Endodermal cell (in vitro differentiated cells): ENCODE data around the gene HTR3A. TPM values are rescaled to one million over a fixed set of nuclear protein-coding genes. Genes with fewer than 3 reads are reported as not detected.
"Not testable (repeated sequence)": the region's sequence is repeated elsewhere in the genome, so short reads cannot be mapped to it uniquely, and the experiment has no call there.

Experiments used
- DNase-seq: peaks from one replicate; pipeline ENCODE4 v3.0.0-alpha.2; 2017
- H3K27ac ChIP-seq: 2 replicates; pipeline ENCODE4 v1.5.1; 2013; ENCODE audit warnings: mild to moderate bottlenecking, low read depth, low read length, moderate library complexity
- H3K27me3 ChIP-seq: 2 replicates; pipeline ENCODE4 v1.6.1; 2013; ENCODE audit warnings: mild to moderate bottlenecking, low read length, moderate library complexity; ENCODE audit not compliant: insufficient read depth, control insufficient read depth, poor library complexity, severe bottlenecking
- H3K36me3 ChIP-seq: 2 replicates; pipeline ENCODE4 v1.7.0; 2013; ENCODE audit warnings: mild to moderate bottlenecking, low read length, moderate library complexity; ENCODE audit not compliant: control insufficient read depth, insufficient read depth
- H3K4me1 ChIP-seq: one replicate; pipeline ENCODE4 v1.7.0; 2013; ENCODE audit warnings: low read length; ENCODE audit not compliant: control insufficient read depth, insufficient read depth
- H3K4me3 ChIP-seq: 2 replicates; pipeline ENCODE4 v1.5.1; 2013; ENCODE audit warnings: mild to moderate bottlenecking, low read length, moderate library complexity
- H3K9ac ChIP-seq: 2 replicates; pipeline ENCODE4 v1.6.1; 2013; ENCODE audit warnings: mild to moderate bottlenecking, low read length, moderate library complexity; ENCODE audit not compliant: poor library complexity, severe bottlenecking; ENCODE audit errors: extremely low read depth
- H3K9me3 ChIP-seq: 2 replicates; pipeline ENCODE4 v1.6.1; 2013; ENCODE audit warnings: mild to moderate bottlenecking, low read length, moderate library complexity; ENCODE audit not compliant: control insufficient read depth
- H3K27ac Mint-ChIP-seq: 2 replicates; pipeline ENCODE4 v1.8.0; 2020; ENCODE audit warnings: mixed read lengths
- H3K27me3 Mint-ChIP-seq: 2 replicates; pipeline ENCODE4 v1.8.0; 2021; ENCODE audit warnings: mild to moderate bottlenecking, mixed read lengths; ENCODE audit not compliant: insufficient read depth
- H3K36me3 Mint-ChIP-seq: 2 replicates; pipeline ENCODE4 v1.8.0; 2020; ENCODE audit warnings: low read depth, mixed read lengths
- H3K4me1 Mint-ChIP-seq: 2 replicates; pipeline ENCODE4 v1.8.0; 2020; ENCODE audit warnings: mixed read lengths
- H3K4me3 Mint-ChIP-seq: 2 replicates; pipeline ENCODE4 v1.8.0; 2020; ENCODE audit warnings: mild to moderate bottlenecking, moderate library complexity, mixed read lengths
- H3K9me3 Mint-ChIP-seq: 2 replicates; pipeline ENCODE4 v1.8.0; 2020; ENCODE audit warnings: mild to moderate bottlenecking, mixed read lengths
- WGBS, 2 experiments: methylation state at CpG; one replicate each; pipeline versions ENCODE4 v1.1.5 to v1.1.7; 2013; ENCODE audit warnings: missing lambda C conversion rate in 2 of 2, mixed read lengths in 1 of 2; ENCODE audit not compliant: insufficient coverage in 1 of 2, insufficient read length in 1 of 2; 5-methylcytosine and 5-hydroxymethylcytosine counted together
- total RNA-seq, 2 donors: library from RNA; stranded (reverse); fragmentation: NEBNext Ultra II Directional in 1 of 2; extraction: Animal tissue kit (Norgen Biotek cat#: 25700) in 1 of 2; gene quantifications; 2 replicates in 1 of 2; 3 replicates in 1 of 2; pipeline ENCODE4 v1.2.1, GENCODE V29; 2021
- TF ChIP-seq, protein P1 (sequence below): fragments of 200-600 bp; sonication (generic); conservative IDR thresholded peaks from 2 replicates; pipeline ENCODE4 v1.5.0; 2021; ENCODE audit warnings: antibody characterized with exemption, mild to moderate bottlenecking

The HTR3A gene
- total RNA-seq, 2 donors from 2014 or later = 0.55 TPM; not detected in 1

- DNase-seq = no peak
- Histone ChIP-seq H3K27ac (no peak overlapping the region), H3K9me3 (no peaks in the 10 kb centered on the region), H3K9ac (no peak overlapping the region), H3K4me1 (no peaks in the 10 kb centered on the region), H3K36me3 (no peaks in the 10 kb centered on the region), H3K4me3 (no peak overlapping the region), H3K27me3 (no peaks in the 10 kb centered on the region)
- Mint-ChIP-seq H3K9me3 (no peaks in the 10 kb centered on the region), H3K27ac (no peak overlapping the region), H3K36me3 (no peaks in the 10 kb centered on the region), H3K4me1 (no peaks in the 10 kb centered on the region), H3K4me3 (no peak overlapping the region), H3K27me3 (no peaks in the 10 kb centered on the region)
- TF ChIP-seq, protein P1, sequence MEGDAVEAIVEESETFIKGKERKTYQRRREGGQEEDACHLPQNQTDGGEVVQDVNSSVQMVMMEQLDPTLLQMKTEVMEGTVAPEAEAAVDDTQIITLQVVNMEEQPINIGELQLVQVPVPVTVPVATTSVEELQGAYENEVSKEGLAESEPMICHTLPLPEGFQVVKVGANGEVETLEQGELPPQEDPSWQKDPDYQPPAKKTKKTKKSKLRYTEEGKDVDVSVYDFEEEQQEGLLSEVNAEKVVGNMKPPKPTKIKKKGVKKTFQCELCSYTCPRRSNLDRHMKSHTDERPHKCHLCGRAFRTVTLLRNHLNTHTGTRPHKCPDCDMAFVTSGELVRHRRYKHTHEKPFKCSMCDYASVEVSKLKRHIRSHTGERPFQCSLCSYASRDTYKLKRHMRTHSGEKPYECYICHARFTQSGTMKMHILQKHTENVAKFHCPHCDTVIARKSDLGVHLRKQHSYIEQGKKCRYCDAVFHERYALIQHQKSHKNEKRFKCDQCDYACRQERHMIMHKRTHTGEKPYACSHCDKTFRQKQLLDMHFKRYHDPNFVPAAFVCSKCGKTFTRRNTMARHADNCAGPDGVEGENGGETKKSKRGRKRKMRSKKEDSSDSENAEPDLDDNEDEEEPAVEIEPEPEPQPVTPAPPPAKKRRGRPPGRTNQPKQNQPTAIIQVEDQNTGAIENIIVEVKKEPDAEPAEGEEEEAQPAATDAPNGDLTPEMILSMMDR = no peak
- WGBS, 2 experiments = 60 to 69% methylated on average over 6 to 7 of the region's 7 CpGs
Measured at GRCh38 chr11:113932788-113933187, 42.1 kb upstream of the HTR3A start.

DNA sequence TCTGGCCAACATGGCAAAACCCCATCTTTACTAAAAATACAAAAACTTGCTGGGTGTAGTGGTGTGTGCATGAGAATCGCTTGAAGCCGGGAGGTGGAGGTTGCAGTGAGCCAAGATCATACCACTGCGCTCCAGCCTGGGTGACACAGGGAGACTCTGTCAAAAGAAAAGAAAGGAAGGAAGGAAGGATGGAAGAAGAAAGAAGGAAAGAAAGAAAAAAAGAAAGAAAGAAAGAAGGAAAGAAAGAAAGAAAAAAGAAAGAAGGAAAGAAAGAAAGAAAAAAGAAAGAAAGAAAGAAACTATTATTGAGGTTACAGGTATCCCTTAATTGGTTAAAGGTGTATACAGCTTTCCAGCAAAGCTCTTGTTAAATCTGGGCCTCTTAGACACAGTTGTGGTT, 40.7 kb upstream of the HTR3A start:
- H3K9me3 ChIP-seq, H3K4me1 Mint-ChIP-seq, H3K36me3 Mint-ChIP-seq, H3K36me3 ChIP-seq, H3K27me3 ChIP-seq, H3K9ac ChIP-seq, H3K4me3 ChIP-seq, H3K27me3 Mint-ChIP-seq, H3K4me1 ChIP-seq, H3K9me3 Mint-ChIP-seq, H3K27ac Mint-ChIP-seq, DNase-seq, H3K27ac ChIP-seq, H3K4me3 Mint-ChIP-seq: not testable (repeated sequence)
- 84 to 96% methylated on average over 2 to 3 of the region's 3 CpGs for WGBS, 2 experiments

- Histone ChIP-seq H3K36me3 (no peaks in the 10 kb centered on the region), H3K27ac (no peak overlapping the region), H3K4me3 (no peak overlapping the region), H3K27me3 (no peaks in the 10 kb centered on the region), H3K4me1 (no peaks in the 10 kb centered on the region), H3K9ac (no peak overlapping the region), H3K9me3 (no peaks in the 10 kb centered on the region)
- Mint-ChIP-seq H3K4me3 (no peak overlapping the region), H3K9me3 (no peaks in the 10 kb centered on the region), H3K36me3 (no peaks in the 10 kb centered on the region), H3K27ac (no peak overlapping the region), H3K27me3 (no peaks in the 10 kb centered on the region), H3K4me1 (no peaks in the 10 kb centered on the region)
- no peak for DNase-seq
- TF ChIP-seq, protein P1 = no peak
- WGBS, 2 experiments = 87% methylated on average over 3 of the region's 4 CpGs; no CpG with 5 or more reads in 1 of the 2 experiments
Measured at GRCh38 chr11:113934761-113935160, 40.1 kb upstream of the HTR3A start.

- H3K36me3 Mint-ChIP-seq = no peaks in the 10 kb centered on the region
- no peak overlapping the region for H3K4me3 Mint-ChIP-seq
- no peaks in the 10 kb centered on the region for H3K9me3 Mint-ChIP-seq
- no peaks in the 10 kb centered on the region for H3K4me1 ChIP-seq
- H3K36me3 ChIP-seq = no peaks in the 10 kb centered on the region
- H3K27ac Mint-ChIP-seq = no peak overlapping the region
- no peaks in the 10 kb centered on the region for H3K27me3 Mint-ChIP-seq
- no peak overlapping the region for H3K4me3 ChIP-seq
- H3K27ac ChIP-seq = no peak overlapping the region
- TF ChIP-seq, protein P1 = no peak
- WGBS, 2 experiments = 93 to 94% methylated on average over 4 of the region's 4 CpGs
- no peaks in the 10 kb centered on the region for H3K27me3 ChIP-seq
- no peaks in the 10 kb centered on the region for H3K9me3 ChIP-seq
- H3K4me1 Mint-ChIP-seq = no peaks in the 10 kb centered on the region
- H3K9ac ChIP-seq = no peak overlapping the region
- no peak for DNase-seq
Measured at GRCh38 chr11:113935858-113936257, 39.0 kb upstream of the HTR3A start.
